PC-3 (cell line): Measurements from ENCODE around the gene MYL6.

ENCODE experiments used
- CTCF ChIP-seq: fragments of 300-600 bp; sonication (generic); conservative IDR thresholded peaks from 2 replicates; pipeline ENCODE4 v1.5.1; 2017; ENCODE audit warnings: antibody characterized with exemption, low read depth, mild to moderate bottlenecking, low read length
- EZH2 ChIP-seq: fragments of 300-600 bp; sonication (generic); IDR thresholded peaks from one replicate; pipeline ENCODE4 v1.6.1; 2017; ENCODE audit warnings: antibody characterized with exemption, mild to moderate bottlenecking, low read length; ENCODE audit not compliant: unreplicated experiment

GRCh38 chr12:56157201-56158028 is 744 bp upstream of the MYL6 start:
- TF ChIP-seq CTCF (peak; percentile 66), EZH2 (no peak)
